NAMALWA (cell line): ENCODE data around the gene KRTAP4-3.
"Not testable (repeated sequence)": the region's sequence is repeated elsewhere in the genome, so short reads cannot be mapped to it uniquely, and the experiment has no call there.

Experiments
- DNase-seq: peaks from one replicate; pipeline ENCODE4 v3.0.0-alpha.2; 2015; ENCODE audit warnings: low spot score

KRTAP4-3 gene

DNA sequence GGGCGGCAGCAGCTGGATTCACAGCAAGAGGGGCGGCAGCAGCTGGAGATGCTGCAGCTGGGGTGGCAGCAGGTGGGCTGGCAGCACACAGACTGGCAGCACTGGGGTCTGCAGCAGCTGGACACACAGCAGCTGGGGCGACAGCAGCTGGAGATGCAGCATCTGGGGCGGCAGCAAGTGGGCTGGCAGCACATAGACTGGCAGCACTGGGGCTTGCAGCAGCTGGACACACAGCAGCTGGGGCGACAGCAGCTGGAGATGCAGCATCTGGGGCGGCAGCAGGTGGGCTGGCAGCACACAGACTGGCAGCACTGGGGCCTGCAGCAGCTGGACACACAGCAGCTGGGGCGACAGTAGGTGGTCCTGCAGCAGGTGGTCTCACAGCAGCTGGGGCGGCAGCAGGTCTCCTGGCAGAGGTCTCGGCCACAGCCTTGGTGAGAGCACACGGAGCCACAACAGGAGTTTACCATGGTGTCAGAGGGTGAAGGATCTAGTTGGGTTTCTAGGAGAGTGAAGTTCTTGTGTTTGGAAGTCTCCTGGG, 50.1 kb downstream of the KRTAP4-3 start, which contains the start of gene KRTAP4-11:
Gene KRTAP4-11 (minus strand): TSS at position 528 of the 541 bp plus-strand sequence. CDS start 58 bp downstream, at position 470.
- DNase-seq, result not testable (repeated sequence)
